Endothelial cell (in vitro differentiated cells): ENCODE results near the gene NLRC5. TPM values are rescaled to one million over a fixed set of nuclear protein-coding genes. Genes with fewer than 3 reads are reported as not detected.
A peak's percentile ranks its signal among the peaks of the same experiment; 100 is the strongest.

Experiments
- DNase-seq: peaks from one replicate; pipeline ENCODE4 v3.0.0; 2021; ENCODE audit warnings: low spot score
- H3K27ac Mint-ChIP-seq: one replicate; pipeline ENCODE4 v1.8.0; 2021; ENCODE audit warnings: mixed read lengths, inconsistent platforms; ENCODE audit not compliant: unreplicated experiment
- H3K27me3 Mint-ChIP-seq: one replicate; pipeline ENCODE4 v1.8.0; 2021; ENCODE audit warnings: mild to moderate bottlenecking, moderate library complexity, mixed read lengths, inconsistent platforms; ENCODE audit not compliant: unreplicated experiment
- H3K36me3 Mint-ChIP-seq: one replicate; pipeline ENCODE4 v1.8.0; 2021; ENCODE audit warnings: mild to moderate bottlenecking, low read depth, mixed read lengths, inconsistent platforms; ENCODE audit not compliant: unreplicated experiment
- H3K4me1 Mint-ChIP-seq: one replicate; pipeline ENCODE4 v1.8.0; 2021; ENCODE audit warnings: mild to moderate bottlenecking, mixed read lengths, inconsistent platforms; ENCODE audit not compliant: unreplicated experiment
- H3K4me3 Mint-ChIP-seq: one replicate; pipeline ENCODE4 v1.8.0; 2021; ENCODE audit warnings: mild to moderate bottlenecking, mixed read lengths, inconsistent platforms; ENCODE audit not compliant: unreplicated experiment
- H3K9me3 Mint-ChIP-seq: one replicate; pipeline ENCODE4 v1.8.0; 2021; ENCODE audit warnings: mixed read lengths, inconsistent platforms; ENCODE audit not compliant: unreplicated experiment
- total RNA-seq: library from RNA; stranded (reverse); fragmentation: NEBNext Ultra II Directional; extraction: Animal tissue kit (Norgen Biotek cat#: 25700); gene quantifications from one replicate; pipeline ENCODE4 v1.2.1, GENCODE V29; 2021; ENCODE audit not compliant: unreplicated experiment
- TF ChIP-seq, protein P1 (sequence below): fragments of 200-600 bp; sonication (generic); IDR thresholded peaks from one replicate; pipeline ENCODE4 v1.5.0; 2021; ENCODE audit warnings: antibody characterized with exemption; ENCODE audit not compliant: unreplicated experiment

Gene NLRC5
- total RNA-seq, 1 donor from 2014 or later = 2.4 TPM

DNA sequence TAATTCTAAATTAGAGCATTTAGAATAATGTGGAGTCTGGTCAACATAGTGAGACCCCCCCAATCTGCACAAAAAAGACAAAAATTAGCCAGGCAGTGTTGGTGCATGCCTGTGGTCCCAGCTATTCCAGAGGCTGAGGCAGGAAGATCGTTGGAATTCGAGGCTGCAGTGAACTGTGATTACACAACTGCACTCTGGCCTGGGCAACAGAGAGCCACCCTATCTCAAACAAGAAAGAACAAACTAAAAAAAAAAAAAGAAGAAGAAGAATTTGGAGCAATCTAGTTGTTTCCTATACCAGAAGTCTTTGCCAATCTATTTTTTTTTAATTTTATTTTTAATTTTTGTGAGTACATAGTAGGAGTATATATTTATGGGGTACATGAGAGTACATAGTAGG, 21.6 kb upstream of the NLRC5 start:
- no peak for DNase-seq
- H3K27ac Mint-ChIP-seq = no peak overlapping the region
- H3K9me3 Mint-ChIP-seq = no peaks in the 10 kb centered on the region
- TF ChIP-seq, protein P1, sequence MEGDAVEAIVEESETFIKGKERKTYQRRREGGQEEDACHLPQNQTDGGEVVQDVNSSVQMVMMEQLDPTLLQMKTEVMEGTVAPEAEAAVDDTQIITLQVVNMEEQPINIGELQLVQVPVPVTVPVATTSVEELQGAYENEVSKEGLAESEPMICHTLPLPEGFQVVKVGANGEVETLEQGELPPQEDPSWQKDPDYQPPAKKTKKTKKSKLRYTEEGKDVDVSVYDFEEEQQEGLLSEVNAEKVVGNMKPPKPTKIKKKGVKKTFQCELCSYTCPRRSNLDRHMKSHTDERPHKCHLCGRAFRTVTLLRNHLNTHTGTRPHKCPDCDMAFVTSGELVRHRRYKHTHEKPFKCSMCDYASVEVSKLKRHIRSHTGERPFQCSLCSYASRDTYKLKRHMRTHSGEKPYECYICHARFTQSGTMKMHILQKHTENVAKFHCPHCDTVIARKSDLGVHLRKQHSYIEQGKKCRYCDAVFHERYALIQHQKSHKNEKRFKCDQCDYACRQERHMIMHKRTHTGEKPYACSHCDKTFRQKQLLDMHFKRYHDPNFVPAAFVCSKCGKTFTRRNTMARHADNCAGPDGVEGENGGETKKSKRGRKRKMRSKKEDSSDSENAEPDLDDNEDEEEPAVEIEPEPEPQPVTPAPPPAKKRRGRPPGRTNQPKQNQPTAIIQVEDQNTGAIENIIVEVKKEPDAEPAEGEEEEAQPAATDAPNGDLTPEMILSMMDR = no peak
- no peak overlapping the region for H3K4me3 Mint-ChIP-seq
- H3K27me3 Mint-ChIP-seq = peaks cover 8% of the 10 kb centered on the region
- H3K4me1 Mint-ChIP-seq = peaks cover 18% of the 10 kb centered on the region
- H3K36me3 Mint-ChIP-seq = no peaks in the 10 kb centered on the region

DNA sequence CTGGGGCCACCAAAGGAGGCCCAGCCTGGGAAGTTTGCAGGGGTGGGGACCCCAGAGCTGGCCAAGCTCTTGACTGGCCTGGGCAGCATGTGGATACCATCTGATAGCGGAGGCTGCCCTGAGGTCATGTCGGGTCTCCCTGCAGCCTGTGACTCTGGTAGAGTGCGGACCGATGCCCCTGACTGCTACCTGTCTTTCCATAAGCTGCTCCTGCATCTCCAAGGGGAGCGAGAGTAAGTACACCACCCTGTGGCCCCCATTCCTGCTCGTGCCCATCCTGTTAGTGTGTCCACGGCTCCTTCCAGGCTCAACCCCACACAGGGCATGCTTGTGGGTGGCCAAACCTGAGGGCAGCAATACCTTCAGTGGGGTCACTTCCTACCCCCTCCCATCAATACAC, 19.6 kb upstream of the NLRC5 start:
- Mint-ChIP-seq H3K36me3 (peaks cover 4% of the 10 kb centered on the region), H3K9me3 (no peaks in the 10 kb centered on the region), H3K4me3 (no peak overlapping the region), H3K27ac (no peak overlapping the region), H3K4me1 (peaks cover 18% of the 10 kb centered on the region), H3K27me3 (peaks cover 8% of the 10 kb centered on the region)
- DNase-seq = no peak
- TF ChIP-seq, protein P1 = no peak

DNA sequence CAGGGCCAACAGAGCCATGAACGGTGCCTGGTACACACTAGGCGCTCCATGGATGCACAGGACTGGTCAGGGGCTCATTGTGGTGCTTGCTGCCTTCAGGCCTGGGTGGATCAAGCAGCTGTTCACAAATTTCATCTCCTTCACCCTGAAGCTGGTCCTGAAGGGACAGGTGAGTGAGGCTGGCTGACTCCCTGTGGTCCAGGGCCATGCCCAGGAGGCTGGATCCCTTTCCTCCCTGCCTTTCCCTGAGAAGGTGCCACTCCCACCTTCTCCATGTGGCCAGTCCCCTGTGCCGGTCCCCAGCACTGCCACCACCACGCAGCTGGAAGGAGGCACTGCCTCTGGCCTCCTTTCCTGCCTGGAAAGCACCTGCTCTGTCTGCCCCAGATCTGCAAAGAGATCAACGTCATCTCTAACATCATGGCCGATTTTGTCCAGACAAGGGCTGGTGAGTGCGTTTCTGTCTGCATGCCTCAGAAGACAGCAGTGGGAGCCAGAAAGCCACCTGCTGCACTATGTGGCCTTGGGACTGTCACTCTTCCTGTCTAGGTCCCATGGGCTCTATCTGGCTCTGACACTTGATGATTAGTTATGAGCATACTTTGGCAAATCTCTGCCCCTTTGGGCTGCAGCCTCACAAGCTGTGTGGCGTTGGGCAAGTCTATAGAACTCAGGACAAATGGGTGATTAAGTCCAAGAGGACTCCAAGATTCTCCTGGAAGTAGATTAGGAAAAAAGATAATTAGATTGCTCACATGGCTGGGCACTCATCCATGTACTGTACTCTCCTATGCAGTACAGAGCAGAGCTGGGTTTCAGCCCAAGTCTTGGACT, 18.2 kb upstream of the NLRC5 start:
- Mint-ChIP-seq H3K9me3 (no peaks in the 10 kb centered on the region), H3K4me3 (peak overlapping the region; percentile 39), H3K36me3 (peaks cover 4% of the 10 kb centered on the region), H3K27ac (no peak overlapping the region), H3K4me1 (peaks cover 10% of the 10 kb centered on the region), H3K27me3 (peaks cover 7% of the 10 kb centered on the region)
- DNase-seq = no peak
- TF ChIP-seq, protein P1 = no peak

DNA sequence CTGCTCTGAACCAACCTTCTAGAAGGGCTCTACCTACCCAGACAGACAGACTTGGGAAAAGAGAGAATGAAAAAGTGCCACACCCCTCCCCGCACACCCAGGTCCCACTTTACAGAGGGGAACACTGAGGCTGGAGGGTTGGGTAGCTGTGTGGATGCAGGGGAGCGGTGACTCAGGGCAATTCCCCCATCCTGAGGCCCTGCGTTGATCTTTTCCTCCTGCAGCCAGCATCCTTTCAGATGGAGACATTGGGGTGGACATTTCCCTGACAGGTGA, 17.7 kb upstream of the NLRC5 start:
- H3K9me3 Mint-ChIP-seq = no peaks in the 10 kb centered on the region
- peaks cover 4% of the 10 kb centered on the region for H3K36me3 Mint-ChIP-seq
- no peak for DNase-seq
- no peak overlapping the region for H3K4me3 Mint-ChIP-seq
- H3K27me3 Mint-ChIP-seq = peaks cover 7% of the 10 kb centered on the region
- no peak overlapping the region for H3K27ac Mint-ChIP-seq
- H3K4me1 Mint-ChIP-seq = peaks cover 8% of the 10 kb centered on the region
- TF ChIP-seq, protein P1 = no peak

DNA sequence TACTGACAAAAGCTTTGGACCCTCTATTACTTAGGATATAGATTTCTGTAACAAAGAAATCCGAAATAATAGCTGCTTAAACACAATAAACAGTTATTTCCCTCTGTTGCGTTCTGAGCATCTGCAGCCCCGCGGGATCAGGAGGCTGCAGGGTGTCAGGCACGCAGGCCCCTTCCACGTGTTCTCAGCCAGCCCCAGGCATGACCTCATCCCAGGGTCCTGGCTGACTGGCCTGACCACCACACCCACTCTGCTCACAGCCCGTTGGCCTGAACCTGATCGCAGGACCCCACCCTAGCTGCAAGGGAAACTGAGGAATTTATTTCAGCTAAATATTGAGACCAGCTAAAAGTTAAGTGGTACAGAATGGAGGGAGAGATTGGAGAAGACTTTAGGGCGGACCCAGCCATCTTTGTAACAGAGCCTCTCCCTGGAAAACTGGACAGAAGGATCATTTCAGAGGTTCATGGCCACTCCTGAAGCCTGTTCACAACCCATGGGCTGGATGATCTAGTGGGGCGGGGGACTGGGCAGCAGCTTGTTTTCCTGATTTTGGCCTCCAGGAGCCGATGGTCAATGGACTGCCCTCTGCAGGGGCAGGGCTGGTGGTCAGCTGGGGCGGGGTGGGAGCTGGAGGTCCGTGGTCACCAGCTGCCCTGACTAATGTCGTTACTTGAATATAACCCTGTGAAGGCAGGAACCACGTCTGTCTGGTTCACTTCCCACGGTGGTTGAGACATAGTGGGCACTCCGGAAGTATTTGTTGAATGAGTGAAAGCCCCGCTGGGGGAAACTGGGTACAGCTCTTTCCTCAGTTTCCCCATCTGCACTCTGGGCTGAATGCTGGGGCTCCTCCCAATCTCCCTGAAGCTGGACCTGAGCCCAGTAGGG, 16.7 kb upstream of the NLRC5 start:
- Mint-ChIP-seq H3K36me3 (peaks cover 4% of the 10 kb centered on the region), H3K27me3 (peaks cover 7% of the 10 kb centered on the region), H3K4me1 (peaks cover 8% of the 10 kb centered on the region), H3K27ac (no peak overlapping the region), H3K9me3 (no peaks in the 10 kb centered on the region), H3K4me3 (no peak overlapping the region)
- no peak for DNase-seq
- TF ChIP-seq, protein P1 = no peak
